Measurements from ENCODE around the gene ANKRD12.

- TF ChIP-seq CTCF (IDR thresholded peaks at IDR 0.05) = no peak
- no peak for TF ChIP-seq POLR2A (IDR thresholded peaks at IDR 0.05)
Measured at GRCh38 chr18:9329471-9329870, 192.9 kb downstream of the ANKRD12 start.

Measured in breast epithelium (tissue), 3 donors.